Measurements from ENCODE around the gene TMEM117.
"Not testable (repeated sequence)": the region's sequence is repeated elsewhere in the genome, so short reads cannot be mapped to it uniquely, and the experiment has no call there.

The TMEM117 gene

GRCh38 chr12:43824207-43824775 lies 11.6 kb upstream of the TMEM117 start:
- H3K4me1 Mint-ChIP-seq (ENCODE audit: low read depth): no peaks in the 10 kb centered on the region
- H3K27me3 Mint-ChIP-seq: no peaks in the 10 kb centered on the region
- no peaks in the 10 kb centered on the region for H3K36me3 Mint-ChIP-seq (ENCODE audit: low read depth)
- no peak overlapping the region for H3K4me3 Mint-ChIP-seq
- H3K27ac Mint-ChIP-seq: no peak overlapping the region
- no peaks in the 10 kb centered on the region for H3K9me3 Mint-ChIP-seq
- no peak for DNase-seq

- H3K27me3 Mint-ChIP-seq: no peaks in the 10 kb centered on the region
- H3K9me3 Mint-ChIP-seq: no peaks in the 10 kb centered on the region
- no peaks in the 10 kb centered on the region for H3K36me3 Mint-ChIP-seq (ENCODE audit: low read depth)
- H3K4me3 Mint-ChIP-seq: no peak overlapping the region
- H3K27ac Mint-ChIP-seq: no peak overlapping the region
- peaks cover 5% of the 10 kb centered on the region for H3K4me1 Mint-ChIP-seq (ENCODE audit: low read depth)
- no peak for DNase-seq
Observed at GRCh38 chr12:43826681-43827080, 9.2 kb upstream of the TMEM117 start.

- DNase-seq: no peak
- Mint-ChIP-seq H3K9me3 (no peaks in the 10 kb centered on the region), H3K36me3 (ENCODE audit: low read depth) (no peaks in the 10 kb centered on the region), H3K4me1 (ENCODE audit: low read depth) (peaks cover 9% of the 10 kb centered on the region), H3K27ac (no peak overlapping the region), H3K27me3 (no peaks in the 10 kb centered on the region), H3K4me3 (no peak overlapping the region)
Observed at GRCh38 chr12:43827093-43827492, 8.8 kb upstream of the TMEM117 start.

GRCh38 chr12:43832463-43833168 lies 3.3 kb upstream of the TMEM117 start:
- H3K27me3 Mint-ChIP-seq: no peaks in the 10 kb centered on the region
- H3K36me3 Mint-ChIP-seq (ENCODE audit: low read depth): no peaks in the 10 kb centered on the region
- H3K4me3 Mint-ChIP-seq: no peak overlapping the region
- no peaks in the 10 kb centered on the region for H3K9me3 Mint-ChIP-seq
- no peak for DNase-seq
- no peak overlapping the region for H3K27ac Mint-ChIP-seq
- peaks cover 41% of the 10 kb centered on the region for H3K4me1 Mint-ChIP-seq (ENCODE audit: low read depth)

- Mint-ChIP-seq H3K4me1 (ENCODE audit: low read depth) (peaks cover 55% of the 10 kb centered on the region), H3K27me3 (no peaks in the 10 kb centered on the region), H3K36me3 (ENCODE audit: low read depth) (no peaks in the 10 kb centered on the region), H3K9me3 (no peaks in the 10 kb centered on the region), H3K27ac (peak overlapping the region; percentile 84), H3K4me3 (peak overlapping the region; percentile 75)
- DNase-seq: no peak
Observed at GRCh38 chr12:43835264-43835655, 621 bp upstream of the TMEM117 start.

GRCh38 chr12:43836475-43836989 lies 651 bp downstream of the TMEM117 start:
- no peaks in the 10 kb centered on the region for H3K27me3 Mint-ChIP-seq
- H3K9me3 Mint-ChIP-seq: no peaks in the 10 kb centered on the region
- H3K27ac Mint-ChIP-seq: peak overlapping the region; percentile 61
- no peaks in the 10 kb centered on the region for H3K36me3 Mint-ChIP-seq (ENCODE audit: low read depth)
- H3K4me1 Mint-ChIP-seq (ENCODE audit: low read depth): peaks cover 51% of the 10 kb centered on the region
- H3K4me3 Mint-ChIP-seq: peak overlapping the region; percentile 75
- DNase-seq: no peak

- H3K36me3 Mint-ChIP-seq (ENCODE audit: low read depth): peaks cover 4% of the 10 kb centered on the region
- no peaks in the 10 kb centered on the region for H3K27me3 Mint-ChIP-seq
- H3K27ac Mint-ChIP-seq: no peak overlapping the region
- H3K4me3 Mint-ChIP-seq: no peak overlapping the region
- DNase-seq: no peak
- peaks cover 25% of the 10 kb centered on the region for H3K4me1 Mint-ChIP-seq (ENCODE audit: low read depth)
- no peaks in the 10 kb centered on the region for H3K9me3 Mint-ChIP-seq
Observed at GRCh38 chr12:43840338-43840737, 4.5 kb downstream of the TMEM117 start.

- H3K27me3 Mint-ChIP-seq: no peaks in the 10 kb centered on the region
- DNase-seq: no peak
- no peak overlapping the region for H3K27ac Mint-ChIP-seq
- peaks cover 11% of the 10 kb centered on the region for H3K36me3 Mint-ChIP-seq (ENCODE audit: low read depth)
- no peaks in the 10 kb centered on the region for H3K9me3 Mint-ChIP-seq
- H3K4me3 Mint-ChIP-seq: no peak overlapping the region
- H3K4me1 Mint-ChIP-seq (ENCODE audit: low read depth): peaks cover 23% of the 10 kb centered on the region
Observed at GRCh38 chr12:43841253-43841652, 5.4 kb downstream of the TMEM117 start.

- no peaks in the 10 kb centered on the region for H3K27me3 Mint-ChIP-seq
- no peak overlapping the region for H3K27ac Mint-ChIP-seq
- no peaks in the 10 kb centered on the region for H3K9me3 Mint-ChIP-seq
- no peak for DNase-seq
- H3K4me1 Mint-ChIP-seq (ENCODE audit: low read depth): peaks cover 18% of the 10 kb centered on the region
- no peak overlapping the region for H3K4me3 Mint-ChIP-seq
- peaks cover 19% of the 10 kb centered on the region for H3K36me3 Mint-ChIP-seq (ENCODE audit: low read depth)
Observed at GRCh38 chr12:43842259-43842658, 6.4 kb downstream of the TMEM117 start.

GRCh38 chr12:43847425-43848225 lies 11.7 kb downstream of the TMEM117 start:
- H3K27ac Mint-ChIP-seq; H3K4me3 Mint-ChIP-seq; H3K4me1 Mint-ChIP-seq (ENCODE audit: low read depth); DNase-seq; H3K27me3 Mint-ChIP-seq; H3K9me3 Mint-ChIP-seq: not testable (repeated sequence)
- peaks cover 26% of the 10 kb centered on the region for H3K36me3 Mint-ChIP-seq (ENCODE audit: low read depth)

- Mint-ChIP-seq H3K27me3 (no peaks in the 10 kb centered on the region), H3K9me3 (peaks cover 6% of the 10 kb centered on the region), H3K4me1 (ENCODE audit: low read depth) (peaks cover 8% of the 10 kb centered on the region), H3K36me3 (ENCODE audit: low read depth) (peaks cover 26% of the 10 kb centered on the region), H3K27ac (no peak overlapping the region), H3K4me3 (no peak overlapping the region)
- no peak for DNase-seq
Observed at GRCh38 chr12:43848226-43848507, 12.3 kb downstream of the TMEM117 start.

- DNase-seq: no peak
- Mint-ChIP-seq H3K4me1 (ENCODE audit: low read depth) (peaks cover 8% of the 10 kb centered on the region), H3K27me3 (no peaks in the 10 kb centered on the region), H3K9me3 (peaks cover 6% of the 10 kb centered on the region), H3K36me3 (ENCODE audit: low read depth) (peaks cover 26% of the 10 kb centered on the region), H3K27ac (no peak overlapping the region), H3K4me3 (no peak overlapping the region)
Observed at GRCh38 chr12:43848786-43849185, 12.9 kb downstream of the TMEM117 start.

GRCh38 chr12:43852744-43853143 lies 16.9 kb downstream of the TMEM117 start:
- H3K4me3 Mint-ChIP-seq: no peak overlapping the region

GRCh38 chr12:43856972-43857371 lies 21.1 kb downstream of the TMEM117 start:
- Mint-ChIP-seq H3K27me3 (no peaks in the 10 kb centered on the region), H3K4me1 (ENCODE audit: low read depth) (peaks cover 3% of the 10 kb centered on the region), H3K9me3 (no peaks in the 10 kb centered on the region), H3K4me3 (no peak overlapping the region), H3K27ac (no peak overlapping the region), H3K36me3 (ENCODE audit: low read depth) (no peaks in the 10 kb centered on the region)
- DNase-seq: no peak

More at GRCh38 chr12:43852744-43853143, 16.9 kb downstream of the TMEM117 start:
- DNase-seq: no peak
- no peaks in the 10 kb centered on the region for H3K27me3 Mint-ChIP-seq
- H3K36me3 Mint-ChIP-seq (ENCODE audit: low read depth): peaks cover 2% of the 10 kb centered on the region
- no peak overlapping the region for H3K27ac Mint-ChIP-seq
- H3K4me1 Mint-ChIP-seq (ENCODE audit: low read depth): peaks cover 3% of the 10 kb centered on the region
- H3K9me3 Mint-ChIP-seq: peaks cover 2% of the 10 kb centered on the region

- no peaks in the 10 kb centered on the region for H3K36me3 Mint-ChIP-seq (ENCODE audit: low read depth)
- H3K4me1 Mint-ChIP-seq (ENCODE audit: low read depth): peaks cover 3% of the 10 kb centered on the region
- H3K9me3 Mint-ChIP-seq: no peaks in the 10 kb centered on the region
Observed at GRCh38 chr12:43858096-43858495, 22.2 kb downstream of the TMEM117 start.

More at GRCh38 chr12:43858096-43858495, 22.2 kb downstream of the TMEM117 start:
- Mint-ChIP-seq H3K4me3 (no peak overlapping the region), H3K27ac (no peak overlapping the region), H3K27me3 (no peaks in the 10 kb centered on the region)
- DNase-seq: no peak
